Measurements from ENCODE around the gene DCPS.

DNA sequence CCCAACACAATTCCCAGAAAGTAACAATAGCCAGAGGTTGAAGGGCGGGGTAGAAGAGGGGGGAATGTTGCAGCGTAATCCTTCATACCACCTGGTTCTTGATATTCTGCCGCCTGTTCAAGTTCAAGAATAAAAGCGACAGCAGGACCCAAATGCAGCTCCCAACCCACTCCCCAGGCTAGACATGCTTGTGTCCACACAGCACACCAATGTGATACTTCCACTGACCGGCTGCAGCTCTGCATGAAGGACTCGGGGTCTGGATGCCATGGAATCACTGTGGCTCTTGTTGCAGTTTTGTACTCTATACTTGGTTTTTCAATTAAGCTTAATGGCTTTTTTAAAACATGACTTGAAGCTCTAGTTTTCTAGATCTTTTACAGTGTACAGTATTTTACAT is 41.6 kb upstream of the DCPS start:
- TF ChIP-seq ZBTB33 (IDR thresholded peaks at IDR 0.05; ENCODE audit: borderline replicate concordance, low read depth) (no peak), CTCF (IDR thresholded peaks at IDR 0.05) (no peak), NFIC (IDR thresholded peaks at IDR 0.05; ENCODE audit: borderline replicate concordance) (no peak), GABPA (IDR thresholded peaks at IDR 0.05; ENCODE audit: low read depth) (no peak), REST (IDR thresholded peaks at IDR 0.05; ENCODE audit: low read depth, low read length) (no peak), RAD21 (IDR thresholded peaks at IDR 0.05; ENCODE audit: low read length) (no peak), USF2 (IDR thresholded peaks at IDR 0.05; ENCODE audit: borderline replicate concordance, low read depth, low read length) (no peak), RCOR1 (IDR thresholded peaks at IDR 0.05; ENCODE audit: low read length) (no peak)
- TF ChIP-seq, protein P1, sequence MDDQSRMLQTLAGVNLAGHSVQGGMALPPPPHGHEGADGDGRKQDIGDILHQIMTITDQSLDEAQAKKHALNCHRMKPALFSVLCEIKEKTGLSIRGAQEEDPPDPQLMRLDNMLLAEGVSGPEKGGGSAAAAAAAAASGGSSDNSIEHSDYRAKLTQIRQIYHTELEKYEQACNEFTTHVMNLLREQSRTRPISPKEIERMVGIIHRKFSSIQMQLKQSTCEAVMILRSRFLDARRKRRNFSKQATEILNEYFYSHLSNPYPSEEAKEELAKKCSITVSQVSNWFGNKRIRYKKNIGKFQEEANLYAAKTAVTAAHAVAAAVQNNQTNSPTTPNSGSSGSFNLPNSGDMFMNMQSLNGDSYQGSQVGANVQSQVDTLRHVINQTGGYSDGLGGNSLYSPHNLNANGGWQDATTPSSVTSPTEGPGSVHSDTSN (IDR thresholded peaks at IDR 0.05), result no peak

Measured in SK-N-SH (cell line).